Subcutaneous abdominal adipose tissue (tissue), 5 donors: ENCODE measurements around the gene LETM1.

Experiments used
- H3K27ac ChIP-seq: one replicate; pipeline ENCODE4 v1.7.0; 2013; ENCODE audit warnings: low read depth, mild to moderate bottlenecking, inconsistent platforms, low read length, moderate library complexity
- H3K27me3 ChIP-seq, 5 donors: one replicate each; pipeline ENCODE4 v1.7.0; 2013; ENCODE audit warnings: low read length in 5 of 5, inconsistent platforms in 1 of 5; ENCODE audit not compliant: control insufficient read depth in 5 of 5, insufficient read depth in 4 of 5
- H3K36me3 ChIP-seq, 5 donors: one replicate each; pipeline ENCODE4 v1.7.0; 2013; ENCODE audit warnings: low read length in 5 of 5; ENCODE audit not compliant: control insufficient read depth in 5 of 5, insufficient read depth in 5 of 5
- H3K4me1 ChIP-seq, 5 donors: one replicate each; pipeline ENCODE4 v1.7.0; 2013; ENCODE audit warnings: low read length in 5 of 5, mild to moderate bottlenecking in 3 of 5, moderate library complexity in 1 of 5; ENCODE audit not compliant: control insufficient read depth in 5 of 5, insufficient read depth in 5 of 5
- H3K4me3 ChIP-seq, 5 donors: one replicate each; pipeline ENCODE4 v1.7.0; 2013; ENCODE audit warnings: low read length in 5 of 5, low read depth in 1 of 5
- H3K9ac ChIP-seq, 5 donors: one replicate each; pipeline ENCODE4 v1.7.0; 2013; ENCODE audit warnings: low read length in 5 of 5, mild to moderate bottlenecking in 4 of 5, moderate library complexity in 3 of 5
- H3K9me3 ChIP-seq, 5 donors: one replicate each; pipeline ENCODE4 v1.7.0; 2013; ENCODE audit warnings: low read length in 5 of 5; ENCODE audit not compliant: control insufficient read depth in 5 of 5
- donor health status: healthy.
- donor health status: healthy.
- donor health status: healthy.
- donor health status: healthy.
- donor health status: healthy.

The LETM1 gene

GRCh38 chr4:1767061-1767769 is 88.7 kb downstream of the LETM1 start:
- Histone ChIP-seq H3K27me3 (peaks cover 0 to 39% (median 23%) of the 10 kb centered on the region in 5 donors), H3K4me1 (peaks cover 0 to 19% (median 10%) of the 10 kb centered on the region in 5 donors), H3K4me3 (peak overlapping the region in 1 of 5 donors; percentile 22)

GRCh38 chr4:1766106-1767060 is 89.6 kb downstream of the LETM1 start:
- peaks cover 0 to 40% (median 22%) of the 10 kb centered on the region in 5 donors for H3K27me3 ChIP-seq

More at GRCh38 chr4:1767061-1767769, 88.7 kb downstream of the LETM1 start:
- no peaks in the 10 kb centered on the region for H3K36me3 ChIP-seq
- H3K9me3 ChIP-seq: no peaks in the 10 kb centered on the region
- no peak overlapping the region for H3K9ac ChIP-seq
- H3K27ac ChIP-seq: no peak overlapping the region

GRCh38 chr4:1765409-1766072 is 90.4 kb downstream of the LETM1 start:
- H3K9me3 ChIP-seq: no peaks in the 10 kb centered on the region
- H3K36me3 ChIP-seq: no peaks in the 10 kb centered on the region
- peaks cover 0 to 19% (median 10%) of the 10 kb centered on the region in 5 donors for H3K4me1 ChIP-seq
- H3K4me3 ChIP-seq: no peak overlapping the region
- no peak overlapping the region for H3K9ac ChIP-seq
- H3K27ac ChIP-seq: no peak overlapping the region
- H3K27me3 ChIP-seq: peaks cover 0 to 33% (median 15%) of the 10 kb centered on the region in 5 donors

More at GRCh38 chr4:1766106-1767060, 89.6 kb downstream of the LETM1 start:
- Histone ChIP-seq H3K9ac (no peak overlapping the region), H3K36me3 (no peaks in the 10 kb centered on the region), H3K4me1 (peaks cover 0 to 19% (median 10%) of the 10 kb centered on the region in 5 donors), H3K9me3 (no peaks in the 10 kb centered on the region), H3K4me3 (no peak overlapping the region), H3K27ac (no peak overlapping the region)

GRCh38 chr4:1764670-1765069 is 91.3 kb downstream of the LETM1 start:
- no peaks in the 10 kb centered on the region for H3K36me3 ChIP-seq
- H3K27me3 ChIP-seq: peaks cover 0 to 29% (median 11%) of the 10 kb centered on the region in 5 donors
- H3K27ac ChIP-seq: no peak overlapping the region
- H3K4me3 ChIP-seq: no peak overlapping the region
- no peaks in the 10 kb centered on the region for H3K9me3 ChIP-seq
- peaks cover 0 to 24% (median 14%) of the 10 kb centered on the region in 5 donors for H3K4me1 ChIP-seq
- H3K9ac ChIP-seq: no peak overlapping the region

GRCh38 chr4:1763550-1764080 is 92.3 kb downstream of the LETM1 start:
- Histone ChIP-seq H3K36me3 (no peaks in the 10 kb centered on the region), H3K27me3 (peaks cover 0 to 21% (median 9%) of the 10 kb centered on the region in 5 donors), H3K9ac (peak overlapping the region in 1 of 5 donors; percentile 47), H3K27ac (no peak overlapping the region), H3K4me1 (peaks cover 0 to 24% (median 14%) of the 10 kb centered on the region in 5 donors), H3K9me3 (no peaks in the 10 kb centered on the region), H3K4me3 (peak overlapping the region in 1 of 5 donors; percentile 46)

GRCh38 chr4:1763070-1763549 is 92.8 kb downstream of the LETM1 start:
- Histone ChIP-seq H3K27me3 (peaks cover 0 to 17% (median 5%) of the 10 kb centered on the region in 5 donors), H3K27ac (no peak overlapping the region), H3K36me3 (no peaks in the 10 kb centered on the region), H3K9ac (no peak overlapping the region), H3K4me1 (peaks cover 0 to 24% (median 14%) of the 10 kb centered on the region in 5 donors), H3K9me3 (no peaks in the 10 kb centered on the region), H3K4me3 (no peak overlapping the region)

- H3K27me3 ChIP-seq: peaks cover 0 to 15% (median 2%) of the 10 kb centered on the region in 5 donors
- no peaks in the 10 kb centered on the region for H3K36me3 ChIP-seq
- no peak overlapping the region for H3K4me3 ChIP-seq
- H3K9me3 ChIP-seq: no peaks in the 10 kb centered on the region
- H3K27ac ChIP-seq: no peak overlapping the region
- no peak overlapping the region for H3K9ac ChIP-seq
- H3K4me1 ChIP-seq: peaks cover 0 to 21% (median 14%) of the 10 kb centered on the region in 5 donors
These were observed 93.5 kb downstream of the LETM1 start for GRCh38 chr4:1762264-1763010.
